ACC112 (cell line): ENCODE data around the gene PSORS1C1.

Experiments used
- H2AFZ ChIP-seq: fragments of 200-600 bp; sonication (generic); one replicate; pipeline ENCODE4 v1.6.0; 2017; ENCODE audit warnings: antibody characterized with exemption, low read length; ENCODE audit not compliant: unreplicated experiment
- H3K27ac ChIP-seq: fragments of 200-600 bp; sonication (generic); 2 replicates; pipeline ENCODE4 v1.5.1; 2014; ENCODE audit warnings: low read depth, mild to moderate bottlenecking, antibody characterized with exemption, low read length, moderate library complexity
- H3K27me3 ChIP-seq: fragments of 200-600 bp; sonication (generic); 2 replicates; pipeline ENCODE4 v1.6.1; 2014; ENCODE audit warnings: mild to moderate bottlenecking, antibody characterized with exemption, low read length, moderate library complexity, mixed read lengths; ENCODE audit not compliant: insufficient read depth
- H3K36me3 ChIP-seq: fragments of 200-600 bp; sonication (generic); 2 replicates; pipeline ENCODE4 v1.6.1; 2016; ENCODE audit warnings: mild to moderate bottlenecking, antibody characterized with exemption, low read length, moderate library complexity, mixed read lengths; ENCODE audit not compliant: insufficient read depth
- H3K4me1 ChIP-seq: fragments of 200-600 bp; sonication (generic); one replicate; pipeline ENCODE4 v1.6.1; 2016; ENCODE audit warnings: low read length, mixed read lengths; ENCODE audit not compliant: insufficient read depth, unreplicated experiment, control insufficient read depth
- H3K4me3 ChIP-seq: fragments of 200-600 bp; sonication (generic); 2 replicates; pipeline ENCODE4 v1.5.1; 2014; ENCODE audit warnings: mild to moderate bottlenecking, low read depth, low read length
- H3K79me2 ChIP-seq: fragments of 200-600 bp; sonication (generic); one replicate; pipeline ENCODE4 v1.6.0; 2016; ENCODE audit warnings: low read length; ENCODE audit not compliant: control insufficient read depth, unreplicated experiment, insufficient read depth

The PSORS1C1 gene

GRCh38 chr6:31143148-31143547 is 28.5 kb downstream of the PSORS1C1 start:
- Histone ChIP-seq H3K4me3 (no peak overlapping the region), H3K79me2 (no peaks in the 10 kb centered on the region), H3K36me3 (no peaks in the 10 kb centered on the region), H2AFZ (no peak overlapping the region), H3K27ac (peak overlapping the region; percentile 47), H3K27me3 (no peaks in the 10 kb centered on the region), H3K4me1 (peaks cover 12% of the 10 kb centered on the region)

DNA sequence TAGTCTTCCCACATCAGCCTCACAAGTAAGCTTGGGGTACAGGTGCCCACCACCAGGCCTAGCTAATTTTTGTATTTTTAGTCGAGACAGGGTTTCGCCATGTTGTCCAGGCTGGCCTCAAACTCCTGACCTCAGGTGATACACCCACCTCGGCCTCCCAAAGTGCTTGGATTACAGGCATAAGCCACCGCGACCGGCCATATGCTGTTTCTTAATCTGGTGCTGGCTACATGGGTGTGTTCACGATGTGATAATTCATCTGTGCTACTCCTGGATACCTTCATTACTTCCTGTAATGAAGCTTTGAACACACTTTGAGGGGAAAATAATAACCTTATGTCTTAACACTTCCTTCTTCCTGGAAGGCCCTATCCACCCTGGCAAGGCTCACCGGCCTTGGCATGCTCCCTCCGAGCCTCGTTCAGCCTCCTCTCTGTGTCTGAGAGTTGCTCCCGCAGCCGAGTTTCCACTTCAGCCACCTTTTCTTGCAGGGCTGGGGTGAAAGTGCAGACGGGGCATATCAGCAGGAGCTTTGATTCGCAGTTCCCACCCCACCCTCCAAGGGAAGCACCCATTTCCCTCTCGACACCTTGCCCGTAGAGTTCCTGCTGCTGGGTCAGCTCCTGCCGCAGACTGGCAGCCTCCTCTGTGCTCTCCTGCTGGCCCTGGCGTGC is 29.8 kb downstream of the PSORS1C1 start:
- peaks cover 11% of the 10 kb centered on the region for H3K4me1 ChIP-seq
- no peaks in the 10 kb centered on the region for H3K27me3 ChIP-seq
- no peaks in the 10 kb centered on the region for H3K79me2 ChIP-seq
- no peak overlapping the region for H2AFZ ChIP-seq
- no peak overlapping the region for H3K27ac ChIP-seq
- no peaks in the 10 kb centered on the region for H3K36me3 ChIP-seq
- H3K4me3 ChIP-seq = no peak overlapping the region

DNA sequence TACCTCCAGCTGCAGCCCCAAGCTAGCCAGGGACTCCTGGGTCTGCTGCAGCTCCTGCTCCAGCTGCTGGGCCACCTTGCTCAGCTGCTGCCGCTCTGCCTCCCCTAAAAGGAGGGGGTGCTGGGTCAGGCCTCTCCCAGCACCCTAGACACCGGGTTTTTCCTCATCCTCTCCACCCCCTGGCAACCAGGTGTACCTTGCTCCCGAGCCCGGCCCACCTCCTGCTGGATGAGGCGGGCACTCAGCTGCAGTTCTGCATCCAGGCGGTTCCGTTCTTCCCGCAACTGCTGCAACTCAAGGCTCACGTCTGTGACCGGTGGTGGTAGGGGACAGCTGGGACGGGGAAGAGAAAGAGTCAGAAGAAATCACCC is 30.4 kb downstream of the PSORS1C1 start:
- Histone ChIP-seq H3K36me3 (no peaks in the 10 kb centered on the region), H3K4me3 (no peak overlapping the region), H2AFZ (no peak overlapping the region), H3K79me2 (no peaks in the 10 kb centered on the region), H3K27ac (no peak overlapping the region), H3K4me1 (peaks cover 8% of the 10 kb centered on the region), H3K27me3 (no peaks in the 10 kb centered on the region)

DNA sequence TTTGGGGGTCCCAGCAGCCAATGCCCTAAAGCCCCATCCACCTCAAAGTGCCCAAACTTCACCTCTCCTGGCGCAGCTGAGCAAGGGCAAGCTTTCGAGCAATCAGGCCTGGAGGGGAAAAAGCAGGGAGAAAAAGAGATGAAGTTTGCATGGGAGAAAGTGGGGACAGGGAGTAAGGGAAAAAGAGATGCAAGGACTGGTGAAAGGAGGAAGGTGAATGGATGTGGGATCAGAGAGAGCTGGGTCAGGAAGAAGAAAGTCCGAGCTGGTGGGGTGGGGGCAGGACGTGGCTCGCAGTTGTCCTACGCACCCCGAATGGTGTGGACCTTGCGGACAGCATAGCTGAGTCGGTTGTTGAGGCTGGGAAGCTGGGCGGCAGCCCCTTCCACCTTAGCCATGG is 30.8 kb downstream of the PSORS1C1 start:
- Histone ChIP-seq H3K79me2 (no peaks in the 10 kb centered on the region), H3K27ac (no peak overlapping the region), H3K27me3 (no peaks in the 10 kb centered on the region), H2AFZ (no peak overlapping the region), H3K4me3 (no peak overlapping the region), H3K4me1 (peaks cover 8% of the 10 kb centered on the region), H3K36me3 (no peaks in the 10 kb centered on the region)

GRCh38 chr6:31149827-31150447 is 35.3 kb downstream of the PSORS1C1 start:
- H3K4me1 ChIP-seq = no peaks in the 10 kb centered on the region
- no peaks in the 10 kb centered on the region for H3K79me2 ChIP-seq
- H3K4me3 ChIP-seq = no peak overlapping the region
- no peak overlapping the region for H3K27ac ChIP-seq
- H2AFZ ChIP-seq = no peak overlapping the region
- H3K27me3 ChIP-seq = no peaks in the 10 kb centered on the region
- peaks cover 6% of the 10 kb centered on the region; the same call in 1 of the 2 replicates for H3K36me3 ChIP-seq

- Histone ChIP-seq H3K36me3 (peaks cover 17% of the 10 kb centered on the region; the same call in 1 of the 2 replicates), H2AFZ (no peak overlapping the region)
These were observed 38.2 kb downstream of the PSORS1C1 start for GRCh38 chr6:31152781-31153180.

GRCh38 chr6:31154436-31154835 is 39.8 kb downstream of the PSORS1C1 start:
- H3K4me3 ChIP-seq = no peak overlapping the region
- H3K27me3 ChIP-seq = no peaks in the 10 kb centered on the region
- H3K36me3 ChIP-seq = peaks cover 17% of the 10 kb centered on the region; the same call in 1 of the 2 replicates
- peaks cover 14% of the 10 kb centered on the region for H3K4me1 ChIP-seq
- H2AFZ ChIP-seq = no peak overlapping the region
- peaks cover 8% of the 10 kb centered on the region for H3K79me2 ChIP-seq
- H3K27ac ChIP-seq = no peak overlapping the region

More at GRCh38 chr6:31152781-31153180, 38.2 kb downstream of the PSORS1C1 start:
- Histone ChIP-seq H3K79me2 (no peaks in the 10 kb centered on the region), H3K27me3 (no peaks in the 10 kb centered on the region), H3K4me3 (no peak overlapping the region), H3K4me1 (peaks cover 11% of the 10 kb centered on the region), H3K27ac (no peak overlapping the region)

DNA sequence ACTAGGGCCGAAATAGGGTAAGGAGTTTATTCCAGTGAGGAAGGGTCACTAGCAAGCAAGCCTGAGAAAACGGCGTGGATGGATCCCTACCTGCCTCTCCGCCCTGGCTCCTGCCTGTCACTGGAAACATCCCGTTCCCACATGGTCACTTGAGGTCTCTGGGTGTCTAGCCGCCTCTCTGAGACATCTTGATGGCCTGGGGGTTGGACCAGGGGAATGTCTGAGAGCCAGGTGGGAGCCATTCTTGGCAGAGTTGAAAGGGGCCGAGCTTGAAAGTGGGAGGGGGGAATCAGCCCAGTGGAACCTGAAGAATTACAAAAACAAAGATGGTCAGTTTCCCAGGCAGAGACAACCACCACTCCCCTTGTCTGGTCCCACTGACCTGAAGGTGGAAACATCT is 42.0 kb downstream of the PSORS1C1 start:
- peak overlapping the region; percentile 92; the same call in 1 of the 2 replicates for H3K4me3 ChIP-seq
- H3K27me3 ChIP-seq = no peaks in the 10 kb centered on the region
- no peak overlapping the region for H3K27ac ChIP-seq
- H3K4me1 ChIP-seq = peaks cover 20% of the 10 kb centered on the region
- peaks cover 17% of the 10 kb centered on the region; the same call in 1 of the 2 replicates for H3K36me3 ChIP-seq
- no peak overlapping the region for H2AFZ ChIP-seq
- H3K79me2 ChIP-seq = peaks cover 18% of the 10 kb centered on the region

DNA sequence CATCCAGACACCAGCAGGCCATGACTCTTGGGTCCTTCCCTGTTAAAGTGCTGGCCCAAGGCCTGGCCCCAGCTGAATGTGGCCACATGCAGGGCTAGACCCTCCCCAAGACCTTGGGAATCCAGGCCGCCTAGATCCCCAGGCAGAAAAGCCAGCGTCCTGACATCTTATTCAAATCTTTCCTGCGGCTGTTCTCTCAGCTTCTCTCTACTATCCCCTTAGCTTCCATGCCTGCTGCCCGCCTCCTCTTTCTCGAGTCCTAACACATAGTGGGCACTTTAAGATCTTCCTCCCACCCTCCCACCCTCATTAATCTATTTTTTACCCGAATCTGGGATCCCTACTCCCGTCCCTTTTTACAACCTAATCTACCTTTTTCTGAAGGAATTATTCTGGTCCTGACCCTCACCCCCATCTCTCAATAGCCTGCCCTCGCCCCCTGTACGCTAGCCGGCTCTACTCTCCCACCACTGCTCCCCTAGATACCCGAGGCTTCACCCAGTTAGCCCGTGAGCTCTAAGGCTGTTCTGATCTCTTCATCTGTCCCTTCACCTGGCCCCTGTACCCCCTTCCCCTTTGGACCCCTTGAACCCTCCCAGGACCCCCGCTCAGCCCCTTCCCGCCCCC is 43.0 kb downstream of the PSORS1C1 start, which contains the start of gene CCHCR1:
CCHCR1 (minus strand) TSS at position 290 of the 627 bp plus-strand sequence; CDS start at position 88, 202 bp downstream.
- Histone ChIP-seq H2AFZ (peak within 1 kb of the TSS; percentile 52), H3K27ac (peak within 1 kb of the TSS; percentile 30), H3K27me3 (no peaks in the 10 kb centered on the region), H3K4me3 (peak within 1 kb of the TSS; percentile 92), H3K79me2 (peaks cover 18% of the 10 kb centered on the region), H3K4me1 (peaks cover 20% of the 10 kb centered on the region), H3K36me3 (peaks cover 17% of the 10 kb centered on the region; the same call in 1 of the 2 replicates)

DNA sequence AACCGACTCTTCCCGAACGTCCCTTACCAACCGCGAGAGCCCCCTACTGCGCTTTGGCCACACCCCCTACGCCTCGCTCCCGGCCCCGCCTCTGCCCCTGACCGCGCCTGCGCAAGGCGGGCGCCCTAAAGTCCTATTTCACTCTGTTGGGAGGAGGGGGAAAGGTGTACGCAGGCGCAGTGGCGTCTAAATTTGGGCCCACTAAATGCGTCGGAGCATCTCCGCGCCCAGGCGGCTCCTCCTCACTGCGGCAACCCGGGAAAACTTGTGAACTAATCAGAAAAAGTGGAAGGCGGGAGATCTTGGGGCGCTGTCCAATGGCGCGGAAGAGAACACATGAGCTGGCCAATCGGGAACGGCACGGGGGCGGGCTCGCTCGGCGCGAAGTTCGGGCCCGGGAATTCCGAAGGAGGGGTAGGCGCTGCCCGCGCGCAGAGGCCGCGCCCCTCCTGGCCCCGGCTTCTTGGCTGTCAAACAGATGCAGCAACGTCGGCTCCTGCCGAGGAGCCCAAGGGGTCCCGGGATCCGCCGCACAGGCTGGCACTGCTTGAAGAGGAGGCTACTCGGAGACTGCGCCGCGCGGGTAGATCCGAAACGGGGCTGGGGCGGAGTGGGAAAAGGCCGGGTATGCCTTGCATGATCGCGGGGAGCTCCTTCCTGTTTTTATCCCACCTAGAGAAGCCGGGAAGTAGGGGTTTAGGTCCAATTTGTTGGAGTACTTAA is 43.7 kb downstream of the PSORS1C1 start, which contains the start of gene TCF19:
TCF19 (plus strand) TSS at position 450 of the 723 bp plus-strand sequence. CDS start 881 bp downstream, outside the sequence.
- peak within 1 kb of the TSS; percentile 30 for H3K27ac ChIP-seq
- peaks cover 23% of the 10 kb centered on the region for H3K36me3 ChIP-seq
- peaks cover 18% of the 10 kb centered on the region for H3K79me2 ChIP-seq
- H2AFZ ChIP-seq = peak within 1 kb of the TSS; percentile 52
- peak within 1 kb of the TSS; percentile 92 for H3K4me3 ChIP-seq
- peaks cover 25% of the 10 kb centered on the region for H3K4me1 ChIP-seq
- no peaks in the 10 kb centered on the region for H3K27me3 ChIP-seq
